ENCODE data around the gene DOK3.

DOK3 gene

GRCh38 chr5:177484902-177485549, 24.6 kb downstream of the DOK3 start:
- TF ChIP-seq FOXP2 (optimal IDR thresholded peaks at IDR 0.05; ENCODE audit: borderline replicate concordance, extremely low read depth, extremely low read length, insufficient read depth) = no peak
- TF ChIP-seq SIN3A (IDR thresholded peaks at IDR 0.05; ENCODE audit: borderline replicate concordance, insufficient read depth, low read length) = no peak
- no peak; the same call in 1 of the 2 replicates for TF ChIP-seq POLR2AphosphoS5 (IDR thresholded peaks at IDR 0.05; ENCODE audit: low read depth, low read length)
- TF ChIP-seq, protein P1, sequence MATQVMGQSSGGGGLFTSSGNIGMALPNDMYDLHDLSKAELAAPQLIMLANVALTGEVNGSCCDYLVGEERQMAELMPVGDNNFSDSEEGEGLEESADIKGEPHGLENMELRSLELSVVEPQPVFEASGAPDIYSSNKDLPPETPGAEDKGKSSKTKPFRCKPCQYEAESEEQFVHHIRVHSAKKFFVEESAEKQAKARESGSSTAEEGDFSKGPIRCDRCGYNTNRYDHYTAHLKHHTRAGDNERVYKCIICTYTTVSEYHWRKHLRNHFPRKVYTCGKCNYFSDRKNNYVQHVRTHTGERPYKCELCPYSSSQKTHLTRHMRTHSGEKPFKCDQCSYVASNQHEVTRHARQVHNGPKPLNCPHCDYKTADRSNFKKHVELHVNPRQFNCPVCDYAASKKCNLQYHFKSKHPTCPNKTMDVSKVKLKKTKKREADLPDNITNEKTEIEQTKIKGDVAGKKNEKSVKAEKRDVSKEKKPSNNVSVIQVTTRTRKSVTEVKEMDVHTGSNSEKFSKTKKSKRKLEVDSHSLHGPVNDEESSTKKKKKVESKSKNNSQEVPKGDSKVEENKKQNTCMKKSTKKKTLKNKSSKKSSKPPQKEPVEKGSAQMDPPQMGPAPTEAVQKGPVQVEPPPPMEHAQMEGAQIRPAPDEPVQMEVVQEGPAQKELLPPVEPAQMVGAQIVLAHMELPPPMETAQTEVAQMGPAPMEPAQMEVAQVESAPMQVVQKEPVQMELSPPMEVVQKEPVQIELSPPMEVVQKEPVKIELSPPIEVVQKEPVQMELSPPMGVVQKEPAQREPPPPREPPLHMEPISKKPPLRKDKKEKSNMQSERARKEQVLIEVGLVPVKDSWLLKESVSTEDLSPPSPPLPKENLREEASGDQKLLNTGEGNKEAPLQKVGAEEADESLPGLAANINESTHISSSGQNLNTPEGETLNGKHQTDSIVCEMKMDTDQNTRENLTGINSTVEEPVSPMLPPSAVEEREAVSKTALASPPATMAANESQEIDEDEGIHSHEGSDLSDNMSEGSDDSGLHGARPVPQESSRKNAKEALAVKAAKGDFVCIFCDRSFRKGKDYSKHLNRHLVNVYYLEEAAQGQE (IDR thresholded peaks at IDR 0.05; ENCODE audit: insufficient read depth in 1 of 2, low read depth in 2 of 2, low read length in 2 of 2) = no peak
- no peak for TF ChIP-seq TAF1 (IDR thresholded peaks at IDR 0.05; ENCODE audit: borderline replicate concordance, insufficient read depth, low read length)

DNA sequence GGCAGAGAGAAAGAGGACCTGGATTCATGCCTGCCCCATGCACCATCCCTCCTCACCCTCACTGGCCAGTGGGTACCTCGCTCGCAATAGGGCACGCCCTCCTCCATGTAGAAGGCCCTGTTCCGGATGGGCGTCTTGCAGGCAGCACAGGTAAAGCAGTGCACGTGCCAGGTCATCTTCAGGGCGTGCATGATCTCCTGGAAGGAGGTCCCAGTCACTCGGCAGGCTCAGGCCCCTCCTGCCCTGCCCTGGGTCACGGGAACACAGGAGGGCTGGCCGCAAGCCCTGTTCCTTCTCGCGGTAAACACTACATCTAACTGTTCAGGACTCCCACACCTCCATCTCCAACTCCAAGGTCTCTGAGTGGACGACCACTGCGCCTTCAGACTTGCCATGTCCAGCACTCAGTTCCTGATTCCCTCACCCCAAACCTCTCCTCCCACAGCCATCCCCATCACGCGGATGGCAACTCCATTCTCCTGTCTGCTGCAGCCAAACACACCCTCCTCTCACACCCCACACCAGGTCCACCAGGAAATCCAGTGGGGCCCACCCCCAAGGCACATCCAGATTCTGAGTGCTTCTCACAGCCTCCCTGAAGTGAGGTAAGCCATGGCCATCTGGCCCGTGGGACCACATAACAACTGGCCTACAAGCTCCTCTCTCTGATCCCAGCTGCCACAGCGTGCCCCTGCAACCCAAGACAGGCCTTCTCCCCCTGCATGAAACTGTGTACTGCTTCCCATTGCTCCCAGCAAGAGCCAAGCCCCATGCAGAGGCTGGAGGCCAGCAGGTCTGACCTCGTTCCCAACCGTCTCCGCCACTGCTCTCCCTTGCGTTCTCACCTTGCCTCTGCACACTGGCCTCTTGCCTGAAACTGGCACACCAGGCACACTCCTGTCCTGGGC, 25.4 kb downstream of the DOK3 start:
- TF ChIP-seq SIN3A (IDR thresholded peaks at IDR 0.05; ENCODE audit: borderline replicate concordance, insufficient read depth, low read length) = no peak
- TF ChIP-seq, protein P1 (IDR thresholded peaks at IDR 0.05; ENCODE audit: insufficient read depth in 1 of 2, low read depth in 2 of 2, low read length in 2 of 2) = no peak
- no peak for TF ChIP-seq FOXP2 (optimal IDR thresholded peaks at IDR 0.05; ENCODE audit: borderline replicate concordance, extremely low read depth, extremely low read length, insufficient read depth)
- TF ChIP-seq POLR2AphosphoS5 (IDR thresholded peaks at IDR 0.05; ENCODE audit: low read depth, low read length) = no peak
- no peak for TF ChIP-seq TAF1 (IDR thresholded peaks at IDR 0.05; ENCODE audit: borderline replicate concordance, insufficient read depth, low read length)

DNA sequence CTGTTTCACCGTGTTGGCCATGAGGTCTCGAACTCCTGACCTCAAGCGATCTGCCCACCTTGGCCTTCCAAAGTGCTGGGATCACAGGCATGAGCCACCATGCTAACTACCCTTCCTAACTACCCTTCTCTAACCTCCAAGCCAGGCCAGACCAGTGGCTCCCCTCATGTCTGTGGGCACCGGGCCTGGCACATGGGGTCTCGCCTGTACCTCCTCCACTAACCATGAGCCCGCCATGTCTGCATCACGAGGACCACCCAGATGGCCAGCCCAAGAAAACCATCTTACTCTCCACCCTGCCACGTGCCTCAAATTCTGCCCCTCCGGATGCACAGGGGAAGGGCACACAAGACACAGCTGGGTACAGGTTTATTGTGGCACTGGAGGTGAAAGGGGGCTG, 26.6 kb downstream of the DOK3 start:
- no peak for TF ChIP-seq SIN3A (IDR thresholded peaks at IDR 0.05; ENCODE audit: borderline replicate concordance, insufficient read depth, low read length)
- no peak for TF ChIP-seq TAF1 (IDR thresholded peaks at IDR 0.05; ENCODE audit: borderline replicate concordance, insufficient read depth, low read length)
- no peak for TF ChIP-seq POLR2AphosphoS5 (IDR thresholded peaks at IDR 0.05; ENCODE audit: low read depth, low read length)
- no peak for TF ChIP-seq FOXP2 (optimal IDR thresholded peaks at IDR 0.05; ENCODE audit: borderline replicate concordance, extremely low read depth, extremely low read length, insufficient read depth)
- TF ChIP-seq, protein P1 (IDR thresholded peaks at IDR 0.05; ENCODE audit: insufficient read depth in 1 of 2, low read depth in 2 of 2, low read length in 2 of 2) = no peak

DNA sequence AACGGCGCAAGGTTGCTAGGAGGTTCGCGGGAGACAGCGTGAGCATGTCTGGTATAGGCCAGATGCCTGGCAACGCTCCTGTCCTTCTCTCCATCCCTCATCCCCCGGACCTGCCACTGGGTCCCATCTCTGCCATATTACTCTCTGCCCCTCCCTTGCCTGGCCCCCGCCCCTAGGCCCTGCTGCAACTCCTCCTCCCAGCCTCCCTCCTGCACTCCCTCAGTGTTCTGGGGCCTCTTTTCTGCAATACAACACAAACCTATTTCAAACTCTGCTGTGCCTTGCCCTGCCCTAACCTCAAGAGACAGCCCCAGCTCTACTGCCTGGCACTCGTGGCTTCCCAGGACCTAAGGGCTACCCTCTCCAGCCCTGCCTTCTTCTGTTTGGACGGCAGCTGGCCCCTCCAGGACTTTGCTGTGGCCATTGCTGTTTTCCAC, 27.2 kb downstream of the DOK3 start:
- TF ChIP-seq FOXP2 (optimal IDR thresholded peaks at IDR 0.05; ENCODE audit: borderline replicate concordance, extremely low read depth, extremely low read length, insufficient read depth) (no peak), SIN3A (IDR thresholded peaks at IDR 0.05; ENCODE audit: borderline replicate concordance, insufficient read depth, low read length) (no peak), TAF1 (IDR thresholded peaks at IDR 0.05; ENCODE audit: borderline replicate concordance, insufficient read depth, low read length) (no peak), POLR2AphosphoS5 (IDR thresholded peaks at IDR 0.05; ENCODE audit: low read depth, low read length) (0 out of 2 replicates have a peak, but pooled peaks have one; percentile 35)
- TF ChIP-seq, protein P1 (IDR thresholded peaks at IDR 0.05; ENCODE audit: insufficient read depth in 1 of 2, low read depth in 2 of 2, low read length in 2 of 2) = no peak

All from PFSK-1 (cell line).